GM21619 (cell line): ENCODE data around the gene CEP170B.

ENCODE experiments used
- ATAC-seq: cut with Tn5 transposase; IDR thresholded peaks from one replicate; pipeline ENCODE4 v1.9.1; 2021; ENCODE audit not compliant: unreplicated experiment

The CEP170B gene

GRCh38 chr14:104929268-104930230 is 64.5 kb downstream of the CEP170B start:
- no peak for ATAC-seq

GRCh38 chr14:104930526-104931303 is 65.6 kb downstream of the CEP170B start:
- no peak for ATAC-seq

GRCh38 chr14:104931304-104931770 is 66.3 kb downstream of the CEP170B start:
- no peak for ATAC-seq

DNA sequence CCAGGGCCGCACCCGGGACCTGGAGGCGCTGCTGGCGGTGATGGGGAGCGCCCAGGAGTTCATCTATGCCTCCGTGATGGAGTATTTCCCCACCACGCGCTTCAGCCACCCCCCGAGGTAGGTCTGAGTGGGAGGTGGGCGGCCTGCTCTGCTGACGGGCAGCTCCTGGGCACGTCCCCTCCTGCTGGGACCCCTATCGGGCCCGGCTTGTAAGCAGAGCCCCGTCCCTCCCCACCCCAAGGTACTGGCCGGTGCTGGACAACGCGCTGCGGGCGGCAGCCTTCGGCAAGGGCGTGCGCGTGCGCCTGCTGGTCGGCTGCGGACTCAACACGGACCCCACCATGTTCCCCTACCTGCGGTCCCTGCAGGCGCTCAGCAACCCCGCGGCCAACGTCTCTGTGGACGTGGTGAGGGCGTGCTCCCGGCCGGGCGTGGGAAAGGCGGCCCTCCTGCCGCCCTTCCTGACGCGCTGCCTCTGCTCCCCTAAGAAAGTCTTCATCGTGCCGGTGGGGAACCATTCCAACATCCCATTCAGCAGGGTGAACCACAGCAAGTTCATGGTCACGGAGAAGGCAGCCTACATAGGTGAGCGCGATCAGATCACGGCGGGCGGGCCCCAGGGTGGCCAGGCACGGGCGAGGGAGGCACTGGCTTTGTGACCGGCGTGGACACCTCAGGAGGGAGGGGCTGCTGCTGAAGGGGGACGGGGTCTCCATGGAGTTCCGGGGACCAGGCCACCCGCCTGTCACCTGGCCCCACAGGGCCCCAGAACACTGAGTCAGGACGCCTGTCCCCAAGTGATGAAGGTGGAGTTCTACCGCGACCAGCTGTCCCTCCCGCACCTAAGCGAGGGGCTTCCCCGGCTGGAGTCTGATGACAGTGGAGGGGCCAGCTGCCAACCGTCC is 67.0 kb downstream of the CEP170B start:
- ATAC-seq = no peak

GRCh38 chr14:104932676-104933631 is 67.9 kb downstream of the CEP170B start:
- ATAC-seq = no peak

DNA sequence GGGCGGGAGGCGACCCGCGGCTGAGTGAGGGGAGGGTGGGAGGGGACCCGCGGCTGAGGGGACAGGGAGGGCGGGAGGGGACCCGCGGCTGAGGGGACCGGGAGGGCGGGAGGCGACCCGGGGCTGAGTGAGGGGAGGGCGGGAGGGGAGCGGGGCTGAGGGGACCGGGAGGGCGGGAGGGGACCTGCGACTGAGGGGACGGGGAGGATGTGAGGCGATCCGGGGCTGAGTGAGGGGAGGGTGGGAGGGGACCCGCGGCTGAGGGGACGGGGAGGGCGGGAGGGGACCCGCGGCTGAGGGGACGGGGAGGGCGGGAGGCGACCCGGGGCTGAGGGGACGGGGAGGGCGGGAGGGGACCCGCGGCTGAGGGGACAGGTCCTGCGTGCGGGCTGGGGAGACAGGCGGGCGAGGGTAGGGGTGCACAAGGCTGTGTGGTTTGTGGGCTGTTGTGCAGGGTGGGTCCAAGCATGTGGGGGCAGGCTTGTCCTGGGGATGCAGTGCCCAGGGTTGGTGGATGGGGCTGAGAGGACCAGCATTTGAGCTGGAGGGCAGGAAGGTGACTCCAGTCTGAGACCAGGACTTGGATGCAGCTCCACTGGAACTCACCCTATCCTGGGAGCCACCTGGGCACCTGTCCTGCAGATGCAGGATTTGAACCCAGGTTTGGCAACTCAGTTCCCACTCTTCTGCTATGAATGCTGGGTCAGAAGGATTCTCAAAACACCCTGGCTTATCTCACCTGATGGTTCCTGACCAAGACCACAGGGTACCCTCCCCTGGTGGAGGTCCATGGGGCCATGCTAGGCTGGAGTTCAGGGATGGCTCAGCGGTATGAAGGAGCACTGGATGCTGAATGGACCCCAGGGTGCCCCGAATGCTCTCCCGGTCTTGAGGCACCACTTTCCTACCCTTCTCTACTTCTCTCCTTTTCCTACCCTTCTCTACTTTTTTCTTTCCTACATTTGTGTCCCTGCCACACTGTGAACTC is 69.0 kb downstream of the CEP170B start:
- no peak for ATAC-seq

- ATAC-seq = no peak
Measured at GRCh38 chr14:104935026-104935650, 70.1 kb downstream of the CEP170B start.

GRCh38 chr14:104935955-104936354 is 70.9 kb downstream of the CEP170B start:
- no peak for ATAC-seq

- ATAC-seq = no peak
Measured at GRCh38 chr14:104936361-104937155, 71.5 kb downstream of the CEP170B start.

DNA sequence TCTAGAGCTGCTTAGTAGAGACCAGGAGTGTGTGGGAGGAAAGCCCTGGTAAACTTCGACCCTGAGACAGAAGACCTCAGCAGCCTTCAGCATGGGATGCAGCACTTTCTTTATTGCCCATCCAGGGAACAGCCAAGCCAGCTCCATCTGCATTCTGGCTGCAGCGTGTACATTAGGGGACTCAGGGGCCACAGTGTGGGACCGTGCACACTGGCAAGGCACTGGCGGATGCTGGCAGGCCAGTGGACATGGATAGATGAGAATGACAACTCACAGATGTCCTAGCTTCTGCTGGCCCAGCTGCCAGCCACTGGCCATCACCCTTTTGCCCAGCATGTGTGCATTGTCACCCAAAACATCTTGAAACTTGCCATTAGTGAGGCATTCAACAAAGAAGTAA is 72.1 kb downstream of the CEP170B start:
- no peak for ATAC-seq

DNA sequence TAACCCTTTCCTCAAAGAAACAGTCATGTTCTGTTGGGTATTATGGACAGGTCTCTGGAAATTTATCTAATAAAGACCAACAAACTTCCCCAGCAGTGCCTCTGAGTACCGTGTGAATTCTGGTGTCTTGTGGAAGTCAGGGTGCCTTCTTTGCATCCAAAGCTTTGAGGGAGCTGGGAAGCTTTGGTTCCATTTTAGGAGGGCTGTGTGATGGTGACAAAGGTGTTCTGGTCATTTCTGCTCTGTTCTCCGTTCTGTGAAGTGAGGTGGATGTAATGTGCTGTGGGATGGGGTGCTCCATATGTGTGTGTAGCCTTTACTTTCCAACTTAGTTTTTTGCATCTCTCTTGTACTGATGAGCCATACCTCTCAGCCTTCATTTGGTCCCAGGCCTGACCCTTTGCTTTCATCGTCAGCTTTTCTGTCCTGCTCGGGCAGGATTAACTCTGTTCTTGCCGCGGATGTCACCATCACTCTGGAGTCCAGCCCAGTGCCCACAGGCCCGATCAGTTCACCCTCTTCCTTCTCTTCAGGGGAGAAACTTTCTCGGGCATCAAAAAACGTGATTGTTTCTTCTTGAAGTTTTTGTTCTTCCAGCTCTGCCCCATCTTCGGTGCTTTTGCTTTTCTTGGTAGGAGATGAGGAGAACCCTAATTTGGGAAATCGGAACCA is 72.8 kb downstream of the CEP170B start:
- ATAC-seq = no peak

DNA sequence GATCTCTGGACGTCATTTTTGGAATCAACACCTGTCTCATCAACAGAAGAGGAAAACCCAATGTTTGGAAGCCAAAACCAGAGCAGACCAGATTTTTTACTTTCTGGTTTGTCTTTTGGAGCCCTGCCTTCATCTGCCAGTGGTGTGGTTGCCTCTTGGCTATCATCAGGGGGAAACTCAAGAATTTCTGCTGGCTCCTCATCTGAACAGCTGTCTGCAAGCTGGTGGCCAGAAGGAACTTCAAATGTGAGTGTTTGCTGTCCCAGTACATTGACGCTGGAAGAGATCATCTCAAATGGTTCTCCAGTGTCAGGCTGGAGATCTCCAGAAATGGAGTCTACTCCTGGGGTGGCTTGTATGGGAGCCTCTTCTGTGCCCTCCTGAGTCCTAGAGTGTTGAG is 73.4 kb downstream of the CEP170B start:
- ATAC-seq = no peak

GRCh38 chr14:104938960-104939359 is 73.9 kb downstream of the CEP170B start:
- no peak for ATAC-seq

DNA sequence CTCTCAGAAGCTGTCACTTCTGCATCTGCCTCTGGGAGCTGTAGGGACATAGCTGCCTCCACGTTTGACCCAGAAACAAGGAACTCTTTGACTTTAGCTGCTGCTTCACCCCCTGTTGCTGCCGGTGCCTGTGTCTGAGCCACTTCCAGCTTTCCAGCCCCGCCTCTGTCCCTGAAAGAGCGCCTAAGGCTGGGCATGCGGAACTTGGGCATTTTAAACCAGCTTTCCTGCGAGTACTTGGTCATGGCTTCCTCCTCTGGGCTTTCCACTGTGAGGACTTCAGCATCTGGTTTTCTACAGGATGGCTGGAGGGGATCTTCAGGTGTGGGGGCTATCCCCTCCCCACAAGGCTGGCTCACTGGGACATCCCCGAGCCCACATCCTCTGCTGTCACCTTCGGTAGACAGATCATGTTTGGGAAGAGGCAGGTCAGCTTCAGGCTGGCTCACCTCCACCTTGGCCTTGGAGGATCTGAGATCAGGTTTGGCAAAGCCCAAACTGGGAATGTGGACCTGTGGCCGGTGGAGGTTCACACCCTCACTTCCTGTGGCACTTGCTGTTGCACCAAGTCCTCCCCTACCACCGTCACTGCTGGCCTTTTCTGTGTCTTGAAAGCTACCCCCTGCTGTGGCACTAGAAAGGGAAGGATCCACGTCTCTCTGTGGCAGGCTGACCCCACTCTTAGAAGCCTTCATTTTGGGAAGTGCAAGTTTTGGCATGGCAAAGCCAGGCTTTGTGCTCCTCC is 74.8 kb downstream of the CEP170B start:
- ATAC-seq = no peak

DNA sequence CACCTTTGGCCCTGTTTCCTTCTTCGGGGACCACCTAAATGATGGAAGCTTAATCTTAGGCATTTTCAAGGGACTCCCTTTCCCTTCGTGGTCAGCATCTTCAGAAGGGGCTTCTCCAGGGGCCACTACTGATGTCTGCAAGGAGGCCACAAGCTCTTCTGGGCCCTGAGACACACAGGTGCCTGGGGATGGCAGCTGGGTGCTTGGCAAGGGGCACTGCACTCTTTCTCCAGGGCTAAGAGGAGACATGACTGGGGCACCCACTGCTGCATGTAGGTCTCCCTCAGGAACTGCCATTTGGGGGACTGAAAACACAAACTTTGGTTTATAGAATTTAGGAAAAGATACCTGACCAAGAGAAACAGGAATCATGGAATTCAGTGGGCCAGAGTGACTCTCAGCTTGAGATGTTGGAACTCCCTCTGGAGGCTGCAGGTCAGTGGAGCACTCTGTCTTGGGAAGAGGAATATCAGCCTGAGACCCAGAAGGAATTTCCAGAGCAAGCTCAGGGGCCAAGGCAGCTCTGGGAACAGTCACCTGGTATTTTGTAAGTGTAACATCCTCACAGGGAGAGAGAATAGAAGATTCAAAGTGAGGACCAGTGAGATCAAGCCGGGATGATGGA is 75.6 kb downstream of the CEP170B start:
- no peak for ATAC-seq
